ENCODE results near the gene CNTF.

Gene CNTF

GRCh38 chr11:58632510-58632909 lies 10.0 kb downstream of the CNTF start:
- TF ChIP-seq CTCF (IDR thresholded peaks at IDR 0.05) = no peak
- no peak for DNase-seq (ENCODE audit: low spot score)
- no peak overlapping the region for H3K4me3 ChIP-seq
- H3K27ac ChIP-seq = no peak overlapping the region

- no peak overlapping the region for H3K4me3 ChIP-seq
- TF ChIP-seq CTCF (IDR thresholded peaks at IDR 0.05) = no peak
- H3K27ac ChIP-seq = no peak overlapping the region
- no peak for DNase-seq (ENCODE audit: low spot score)
Observed at GRCh38 chr11:58636587-58636986, 14.1 kb downstream of the CNTF start.

GRCh38 chr11:58637371-58637770 lies 14.9 kb downstream of the CNTF start:
- DNase-seq (ENCODE audit: low spot score) = no peak
- Histone ChIP-seq H3K4me3 (no peak overlapping the region), H3K27ac (no peak overlapping the region)
- no peak for TF ChIP-seq CTCF (IDR thresholded peaks at IDR 0.05)

GRCh38 chr11:58639103-58639502 lies 16.6 kb downstream of the CNTF start:
- Histone ChIP-seq H3K27ac (no peak overlapping the region), H3K4me3 (no peak overlapping the region)
- DNase-seq (ENCODE audit: low spot score) = no peak
- no peak for TF ChIP-seq CTCF (IDR thresholded peaks at IDR 0.05)

GRCh38 chr11:58639669-58640068 lies 17.2 kb downstream of the CNTF start:
- Histone ChIP-seq H3K27ac (no peak overlapping the region), H3K4me3 (no peak overlapping the region)
- DNase-seq (ENCODE audit: low spot score) = no peak
- TF ChIP-seq CTCF (IDR thresholded peaks at IDR 0.05) = no peak

- H3K4me3 ChIP-seq = no peak overlapping the region
- no peak for TF ChIP-seq CTCF (IDR thresholded peaks at IDR 0.05)
- no peak overlapping the region for H3K27ac ChIP-seq
- no peak for DNase-seq (ENCODE audit: low spot score)
Observed at GRCh38 chr11:58640386-58641023, 18.0 kb downstream of the CNTF start.

- Histone ChIP-seq H3K4me3 (no peak overlapping the region), H3K27ac (no peak overlapping the region)
- TF ChIP-seq CTCF (IDR thresholded peaks at IDR 0.05) = no peak
- DNase-seq (ENCODE audit: low spot score) = no peak
Observed at GRCh38 chr11:58641341-58641740, 18.9 kb downstream of the CNTF start.
